K562 (cell line): Measurements from ENCODE around the gene MAZ. TPM values are rescaled to one million over a fixed set of nuclear protein-coding genes. Genes with fewer than 3 reads are reported as not detected.

Experiments
- ARID3B ChIP-seq: fragments of 250-450 bp; sonication (Bioruptor Pico); IDR thresholded peaks from 2 replicates; pipeline ENCODE4 v1.4.0; 2020; ENCODE audit warnings: borderline replicate concordance
- CBX1 ChIP-seq: sonication (generic); IDR thresholded peaks from 2 replicates; pipeline ENCODE4 v1.6.1; 2016; ENCODE audit warnings: antibody characterized with exemption, low read depth, mild to moderate bottlenecking
- CEBPG ChIP-seq, 3 experiments: fragments of 200-800 bp in 1 of 3; sonication (Bioruptor generic) in 1 of 3; sonication (generic) in 1 of 3; formaldehyde crosslinking in 1 of 3; IDR thresholded peaks in 2 of 3; conservative IDR thresholded peaks in 1 of 3; 2 replicates each; pipeline versions ENCODE4 v1.6.1 to v1.8.0; 2016 to 2022; ENCODE audit warnings: missing compliant biosample characterization in 2 of 3, missing genetic modification characterization in 2 of 3, mild to moderate bottlenecking in 1 of 3, missing genetic modification reagents in 1 of 3
- E2F8 ChIP-seq: fragments of 450-650 bp; IDR thresholded peaks from 2 replicates; pipeline ENCODE4 v1.7.1; 2018; ENCODE audit warnings: mild to moderate bottlenecking, low read depth; ENCODE audit not compliant: partially characterized antibody
- GTF2A2 ChIP-seq: IDR thresholded peaks from 2 replicates; pipeline ENCODE4 v1.6.1; 2016; ENCODE audit warnings: mild to moderate bottlenecking, missing genetic modification characterization, missing compliant biosample characterization
- HNRNPK ChIP-seq: fragments of 200-400 bp; formaldehyde crosslinking; IDR thresholded peaks from one replicate; pipeline ENCODE4 v1.6.1; 2018; ENCODE audit warnings: mild to moderate bottlenecking, low read depth, low read length; ENCODE audit not compliant: poor library complexity, severe bottlenecking
- HOXB6 ChIP-seq: fragments of 250-450 bp; sonication (Bioruptor Pico); IDR thresholded peaks from 2 replicates; pipeline ENCODE4 v1.5.1; 2022; ENCODE audit warnings: mild to moderate bottlenecking, borderline replicate concordance
- RBM14 ChIP-seq: fragments of 200-400 bp; formaldehyde crosslinking; IDR thresholded peaks from 2 replicates; pipeline ENCODE4 v1.6.1; 2018; ENCODE audit warnings: low read depth, mild to moderate bottlenecking, low read length, moderate library complexity, borderline replicate concordance; ENCODE audit not compliant: insufficient read depth
- RBM22 ChIP-seq: fragments of 200-400 bp; formaldehyde crosslinking; IDR thresholded peaks from 2 replicates; pipeline ENCODE4 v1.6.1; 2018; ENCODE audit warnings: low read length, low read depth; ENCODE audit not compliant: poor library complexity, severe bottlenecking
- RERE ChIP-seq: sonication (generic); formaldehyde crosslinking; IDR thresholded peaks from 2 replicates; pipeline ENCODE4 v1.8.0; 2023; ENCODE audit warnings: missing genetic modification reagents, mild to moderate bottlenecking, borderline replicate concordance
- SP1 ChIP-seq: sonication (generic); formaldehyde crosslinking; IDR thresholded peaks from 2 replicates; pipeline ENCODE4 v1.8.1; 2022; ENCODE audit warnings: mild to moderate bottlenecking, missing genetic modification reagents
- TRIM24 ChIP-seq, 2 experiments: fragments of 450-650 bp; IDR thresholded peaks; 2 replicates each; pipeline ENCODE4 v1.6.1; 2016
- USF2 ChIP-seq: sonication (generic); formaldehyde crosslinking; IDR thresholded peaks from 2 replicates; pipeline ENCODE4 v1.5.0; 2020; ENCODE audit warnings: missing genetic modification reagents
- ZNF217 ChIP-seq: sonication (generic); formaldehyde crosslinking; IDR thresholded peaks from 2 replicates; pipeline ENCODE4 v1.8.0; 2022; ENCODE audit warnings: mild to moderate bottlenecking, missing genetic modification reagents
- polyA plus RNA-seq, 8 experiments: library from polyadenylated mRNA; depleted of rRNA in 4 of 8; stranded (reverse) in 5 of 8; unstranded in 3 of 8; fragments of >200 nt; fragmentation: Nextera tagmentation in 2 of 8; fragmentation: Illumina TruSeq in 1 of 8; extraction: Ambion mirVana in 2 of 8; extraction: Trizol in 1 of 8; gene quantifications; 2 replicates each; pipeline versions ENCODE4 v1.2.1 to v1.2.3, GENCODE V29; 2011 to 2014; ENCODE audit warnings: inconsistent platforms in 1 of 8, missing spikeins in 1 of 8
- total RNA-seq, 7 experiments: library from RNA; depleted of rRNA in 6 of 7; stranded (reverse); fragments of >200 nt in 6 of 7; fragmentation: Illumina TruSeq in 2 of 7; extraction: Trizol in 2 of 7; gene quantifications; 2 replicates each; pipeline versions ENCODE4 v1.2.1 to v1.2.3, GENCODE V29; 2011 to 2021; ENCODE audit warnings: low replicate concordance in 1 of 7

Gene MAZ
- total and polyA plus RNA-seq, 9 of the 15 experiments (the other 6 are each of a cell fraction or from before 2014, with no cell fraction given): 45.4 to 532 (median 250) TPM

GRCh38 chr16:29805232-29806098 is 864 bp upstream of the MAZ start (continued):
- TF ChIP-seq RERE (CRISPR knock-in tag): 0 out of 2 replicates have a peak, but pooled peaks have one; percentile 71
- no peak for TF ChIP-seq ARID3B (CRISPR knock-in tag)
- peak; percentile 86 for TF ChIP-seq HNRNPK
- TF ChIP-seq HOXB6 (CRISPR knock-in tag): no peak
- TF ChIP-seq TRIM24 (IDR thresholded peaks at IDR 0.05): peak in 1 of 2 experiments; percentile 79; a peak in 2 of 4 replicates
- peak; percentile 36; the same call in 1 of the 2 replicates for TF ChIP-seq USF2 (CRISPR knock-in tag)
- no peak for TF ChIP-seq RBM14
- TF ChIP-seq RBM22: peak; percentile 36
- peak; percentile 28; the same call in 1 of the 2 replicates for TF ChIP-seq CEBPG (CRISPR knock-in tag; IDR thresholded peaks at IDR 0.05)
- no peak for TF ChIP-seq CEBPG (tag; conservative IDR thresholded peaks at IDR 0.05 in 1 of 2, IDR thresholded peaks at IDR 0.05 in 1 of 2)
- TF ChIP-seq CBX1: peak; percentile 55; the same call in 1 of the 2 replicates
- TF ChIP-seq SP1 (CRISPR knock-in tag): peak; percentile 95
- TF ChIP-seq GTF2A2 (tag): no peak
- no peak for TF ChIP-seq ZNF217
- TF ChIP-seq E2F8: peak; percentile 92
